ENCODE measurements around the gene WDR62. TPM values are rescaled to one million over a fixed set of nuclear protein-coding genes. Genes with fewer than 3 reads are reported as not detected.

The WDR62 gene
- total RNA-seq, 1 experiment from 2014 or later = 51.4 TPM

DNA sequence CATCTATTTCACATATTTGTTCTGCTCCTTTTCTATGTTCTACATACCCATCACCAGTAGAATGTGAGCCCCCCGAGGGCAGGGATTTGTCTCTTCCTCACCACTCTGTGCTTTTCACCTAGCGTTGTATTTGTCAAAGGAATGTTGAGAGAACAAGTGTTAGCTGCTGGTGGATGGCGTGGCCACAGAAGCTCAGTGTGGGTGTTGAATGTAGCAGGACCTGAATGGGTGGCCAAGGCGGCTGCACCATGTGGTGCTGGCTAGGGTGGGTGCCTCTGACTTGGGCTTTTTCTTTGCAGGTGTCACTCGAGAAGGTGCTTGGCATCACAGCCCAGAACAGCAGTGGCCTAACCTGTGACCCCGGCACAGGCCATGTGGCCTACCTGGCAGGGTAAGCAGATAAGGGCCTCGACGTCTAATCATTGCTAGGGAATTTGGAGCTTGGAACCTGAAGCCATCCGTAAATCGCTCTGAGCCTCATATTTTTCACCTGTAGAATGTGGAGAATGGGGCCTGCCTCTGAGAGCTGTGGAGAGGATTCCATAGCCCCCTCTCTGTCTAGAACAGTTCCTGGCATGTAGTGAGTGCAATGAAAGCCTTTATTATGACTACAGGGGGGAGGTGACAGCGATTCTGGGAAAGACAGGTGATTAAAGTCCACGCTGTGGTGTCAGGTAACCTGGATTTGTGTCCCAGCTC, 3.9 kb downstream of the WDR62 start:
- Histone ChIP-seq H3K36me3 (ENCODE audit: control insufficient read depth, insufficient read depth, low read length) (peaks cover 12% of the 10 kb centered on the region), H3K9me3 (ENCODE audit: control insufficient read depth, insufficient read depth, low read depth, low read length) (no peaks in the 10 kb centered on the region), H3K27me3 (ENCODE audit: control insufficient read depth, insufficient read depth, low read length) (no peaks in the 10 kb centered on the region), H3K4me1 (ENCODE audit: control insufficient read depth, insufficient read depth, low read length) (peaks cover 6% of the 10 kb centered on the region), H3K4me3 (ENCODE audit: low read depth in 2 of 2, low read length in 2 of 2) (no peak overlapping the region), H3K27ac (ENCODE audit: low read length) (no peak overlapping the region)
- intact Hi-C loops (cut with micrococcal nuclease; ENCODE audit: unreplicated experiment) = no loop called here
- no peak for ATAC-seq
- TF ChIP-seq TCF7L2 (IDR thresholded peaks at IDR 0.05; ENCODE audit: low read depth, low read length) (no peak), SIN3A (IDR thresholded peaks at IDR 0.05; ENCODE audit: borderline replicate concordance, insufficient read depth, low read depth, low read length) (no peak), POLR2AphosphoS5 (IDR thresholded peaks at IDR 0.05; ENCODE audit: low read depth, low read length) (no peak)
- TF ChIP-seq, protein P1, sequence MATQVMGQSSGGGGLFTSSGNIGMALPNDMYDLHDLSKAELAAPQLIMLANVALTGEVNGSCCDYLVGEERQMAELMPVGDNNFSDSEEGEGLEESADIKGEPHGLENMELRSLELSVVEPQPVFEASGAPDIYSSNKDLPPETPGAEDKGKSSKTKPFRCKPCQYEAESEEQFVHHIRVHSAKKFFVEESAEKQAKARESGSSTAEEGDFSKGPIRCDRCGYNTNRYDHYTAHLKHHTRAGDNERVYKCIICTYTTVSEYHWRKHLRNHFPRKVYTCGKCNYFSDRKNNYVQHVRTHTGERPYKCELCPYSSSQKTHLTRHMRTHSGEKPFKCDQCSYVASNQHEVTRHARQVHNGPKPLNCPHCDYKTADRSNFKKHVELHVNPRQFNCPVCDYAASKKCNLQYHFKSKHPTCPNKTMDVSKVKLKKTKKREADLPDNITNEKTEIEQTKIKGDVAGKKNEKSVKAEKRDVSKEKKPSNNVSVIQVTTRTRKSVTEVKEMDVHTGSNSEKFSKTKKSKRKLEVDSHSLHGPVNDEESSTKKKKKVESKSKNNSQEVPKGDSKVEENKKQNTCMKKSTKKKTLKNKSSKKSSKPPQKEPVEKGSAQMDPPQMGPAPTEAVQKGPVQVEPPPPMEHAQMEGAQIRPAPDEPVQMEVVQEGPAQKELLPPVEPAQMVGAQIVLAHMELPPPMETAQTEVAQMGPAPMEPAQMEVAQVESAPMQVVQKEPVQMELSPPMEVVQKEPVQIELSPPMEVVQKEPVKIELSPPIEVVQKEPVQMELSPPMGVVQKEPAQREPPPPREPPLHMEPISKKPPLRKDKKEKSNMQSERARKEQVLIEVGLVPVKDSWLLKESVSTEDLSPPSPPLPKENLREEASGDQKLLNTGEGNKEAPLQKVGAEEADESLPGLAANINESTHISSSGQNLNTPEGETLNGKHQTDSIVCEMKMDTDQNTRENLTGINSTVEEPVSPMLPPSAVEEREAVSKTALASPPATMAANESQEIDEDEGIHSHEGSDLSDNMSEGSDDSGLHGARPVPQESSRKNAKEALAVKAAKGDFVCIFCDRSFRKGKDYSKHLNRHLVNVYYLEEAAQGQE (IDR thresholded peaks at IDR 0.05; ENCODE audit: insufficient read depth in 1 of 2, low read depth in 2 of 2, low read length in 1 of 2) = no peak
- TF ChIP-seq, protein P2, sequence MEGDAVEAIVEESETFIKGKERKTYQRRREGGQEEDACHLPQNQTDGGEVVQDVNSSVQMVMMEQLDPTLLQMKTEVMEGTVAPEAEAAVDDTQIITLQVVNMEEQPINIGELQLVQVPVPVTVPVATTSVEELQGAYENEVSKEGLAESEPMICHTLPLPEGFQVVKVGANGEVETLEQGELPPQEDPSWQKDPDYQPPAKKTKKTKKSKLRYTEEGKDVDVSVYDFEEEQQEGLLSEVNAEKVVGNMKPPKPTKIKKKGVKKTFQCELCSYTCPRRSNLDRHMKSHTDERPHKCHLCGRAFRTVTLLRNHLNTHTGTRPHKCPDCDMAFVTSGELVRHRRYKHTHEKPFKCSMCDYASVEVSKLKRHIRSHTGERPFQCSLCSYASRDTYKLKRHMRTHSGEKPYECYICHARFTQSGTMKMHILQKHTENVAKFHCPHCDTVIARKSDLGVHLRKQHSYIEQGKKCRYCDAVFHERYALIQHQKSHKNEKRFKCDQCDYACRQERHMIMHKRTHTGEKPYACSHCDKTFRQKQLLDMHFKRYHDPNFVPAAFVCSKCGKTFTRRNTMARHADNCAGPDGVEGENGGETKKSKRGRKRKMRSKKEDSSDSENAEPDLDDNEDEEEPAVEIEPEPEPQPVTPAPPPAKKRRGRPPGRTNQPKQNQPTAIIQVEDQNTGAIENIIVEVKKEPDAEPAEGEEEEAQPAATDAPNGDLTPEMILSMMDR (IDR thresholded peaks at IDR 0.05) = no peak
- no TSS peak for BruUV-seq (replicated peaks)
- CTCF ChIA-PET = interaction anchor here (0.5 kb wide), 1 partner anchor 24 kb away, joined by 8 read pairs; no protein-coding TSS in a partner anchor
- in situ Hi-C loops (cut with HindIII; ENCODE audit: low pct_unique_long_range_greater_than_20kb, low sequenced_read_pairs) = no loop called here
- POLR2A ChIA-PET = interaction anchor here (0.5 kb wide), 1 partner anchor 67 kb away, joined by 5 read pairs; no protein-coding TSS in a partner anchor
- no peak for DNase-seq (ENCODE audit: low read depth, low spot score)

DNA sequence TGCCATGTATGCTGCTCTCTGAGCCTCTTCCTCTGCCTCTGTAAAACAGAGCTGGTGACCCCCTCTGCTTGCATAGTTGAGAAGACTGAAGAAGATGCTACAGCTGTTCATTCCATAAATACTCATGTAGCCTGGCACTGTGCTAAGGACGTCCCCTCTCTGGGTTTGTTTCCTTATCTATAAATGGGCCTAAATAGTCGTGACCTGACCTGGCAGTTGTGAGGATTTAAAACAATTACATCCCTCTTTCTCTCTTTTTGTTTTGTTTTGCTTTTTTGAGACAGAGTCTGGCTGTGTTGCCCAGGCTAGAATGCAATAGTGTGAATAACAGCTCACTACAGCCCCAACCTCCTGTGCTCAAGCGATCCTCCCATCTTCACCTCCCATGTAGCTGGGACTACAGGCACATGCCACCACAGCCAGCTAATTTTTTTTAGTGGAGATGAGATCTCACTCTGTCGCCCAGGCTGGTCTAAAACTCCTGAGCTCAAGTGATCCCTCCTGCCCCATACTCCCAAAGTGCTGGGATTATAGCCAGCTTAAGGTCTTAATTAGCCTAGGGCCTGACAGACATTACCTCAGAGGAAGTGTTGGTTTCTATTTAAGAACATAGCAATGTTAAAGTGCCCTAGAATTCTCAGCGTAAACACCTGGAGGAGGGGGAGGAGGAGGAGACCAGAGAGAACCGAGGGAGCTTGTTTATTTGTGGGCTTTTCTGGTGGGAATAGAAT, 4.6 kb downstream of the WDR62 start:
- in situ Hi-C loops (cut with HindIII; ENCODE audit: low pct_unique_long_range_greater_than_20kb, low sequenced_read_pairs) = no loop called here
- CTCF ChIA-PET = interaction anchor here (0.6 kb wide), 1 partner anchor 30 kb away, joined by 3 read pairs; no protein-coding TSS in a partner anchor

More for the DNA sequence above, 4.6 kb downstream of the WDR62 start:
- Histone ChIP-seq H3K9me3 (ENCODE audit: control insufficient read depth, insufficient read depth, low read depth, low read length) (no peaks in the 10 kb centered on the region), H3K27ac (ENCODE audit: low read length) (no peak overlapping the region), H3K36me3 (ENCODE audit: control insufficient read depth, insufficient read depth, low read length) (peaks cover 15% of the 10 kb centered on the region), H3K4me3 (ENCODE audit: low read depth in 2 of 2, low read length in 2 of 2) (no peak overlapping the region), H3K4me1 (ENCODE audit: control insufficient read depth, insufficient read depth, low read length) (peaks cover 6% of the 10 kb centered on the region), H3K27me3 (ENCODE audit: control insufficient read depth, insufficient read depth, low read length) (no peaks in the 10 kb centered on the region)
- DNase-seq (ENCODE audit: low read depth, low spot score) (no peak), ATAC-seq (no peak)
- POLR2A ChIA-PET = interaction anchor here (0.5 to 0.7 kb wide), 2 partner anchors 22 to 68 kb away, joined by 4 to 5 read pairs; no protein-coding TSS in a partner anchor
- BruUV-seq (replicated peaks) = no TSS peak
- TF ChIP-seq SIN3A (IDR thresholded peaks at IDR 0.05; ENCODE audit: borderline replicate concordance, insufficient read depth, low read depth, low read length) = no peak
- TF ChIP-seq, protein P1 (IDR thresholded peaks at IDR 0.05; ENCODE audit: insufficient read depth in 1 of 2, low read depth in 2 of 2, low read length in 1 of 2) = no peak
- no peak for TF ChIP-seq TCF7L2 (IDR thresholded peaks at IDR 0.05; ENCODE audit: low read depth, low read length)
- TF ChIP-seq, protein P2 (IDR thresholded peaks at IDR 0.05) = no peak
- TF ChIP-seq POLR2AphosphoS5 (IDR thresholded peaks at IDR 0.05; ENCODE audit: low read depth, low read length) = no peak; the same call in 1 of the 2 replicates
- intact Hi-C loops (cut with micrococcal nuclease; ENCODE audit: unreplicated experiment) = no loop called here
